ENCODE measurements around the gene SAPCD1. TPM values are rescaled to one million over a fixed set of nuclear protein-coding genes. Genes with fewer than 3 reads are reported as not detected.
A peak's percentile ranks its signal among the peaks of the same experiment; 100 is the strongest.

SAPCD1 gene
- total and polyA plus RNA-seq, 4 donors, result 1.3 to 6.3 (median 3.1) TPM

GRCh38 chr6:31785475-31785874 lies 23.0 kb downstream of the SAPCD1 start:
- no peaks in the 10 kb centered on the region for H3K27me3 ChIP-seq (ENCODE audit: control insufficient read depth in 3 of 3, insufficient read depth in 3 of 3, low read length in 2 of 3)
- no peak overlapping the region for H3K27ac ChIP-seq (ENCODE audit: low read depth in 1 of 2, low read length in 1 of 2)
- TF ChIP-seq CTCF (IDR thresholded peaks at IDR 0.05; ENCODE audit: control extremely low read depth, extremely low read depth), result no peak
- WGBS, 2 donors, result 96 to 100% methylated on average over 11 of the region's 11 CpGs
- H3K4me3 ChIP-seq, result no peak overlapping the region
- DNase-seq (no peak), ATAC-seq (ENCODE audit: insufficient read depth, low FRiP score) (no peak)
- no peaks in the 10 kb centered on the region for H3K9me3 ChIP-seq (ENCODE audit: control insufficient read depth in 4 of 4, insufficient read depth in 3 of 4, low read length in 3 of 4)
- no peak overlapping the region for H3K9ac ChIP-seq (ENCODE audit: insufficient read depth in 1 of 2, low read length in 2 of 2)
- H3K4me1 ChIP-seq (ENCODE audit: control insufficient read depth in 5 of 5, insufficient read depth in 5 of 5, low read length in 5 of 5), result no peaks in the 10 kb centered on the region
- H3K36me3 ChIP-seq (ENCODE audit: control insufficient read depth in 4 of 4, insufficient read depth in 4 of 4, low read length in 4 of 4), result peaks cover 2 to 45% (median 20%) of the 10 kb centered on the region in 4 donors

GRCh38 chr6:31791324-31792089 lies 29.1 kb downstream of the SAPCD1 start:
- peak overlapping the region in 1 of 2 donors; percentile 26 for H3K27ac ChIP-seq (ENCODE audit: low read depth in 1 of 2, low read length in 1 of 2)
- H3K9me3 ChIP-seq (ENCODE audit: control insufficient read depth in 4 of 4, insufficient read depth in 3 of 4, low read length in 3 of 4), result no peaks in the 10 kb centered on the region
- 71 to 75% methylated on average over 12 of the region's 12 CpGs for WGBS, 2 donors
- peaks cover 4 to 15% (median 7%) of the 10 kb centered on the region in 4 donors for H3K36me3 ChIP-seq (ENCODE audit: control insufficient read depth in 4 of 4, insufficient read depth in 4 of 4, low read length in 4 of 4)
- peaks cover 0 to 13% (median 5%) of the 10 kb centered on the region in 5 donors for H3K4me1 ChIP-seq (ENCODE audit: control insufficient read depth in 5 of 5, insufficient read depth in 5 of 5, low read length in 5 of 5)
- no peak overlapping the region for H3K9ac ChIP-seq (ENCODE audit: insufficient read depth in 1 of 2, low read length in 2 of 2)
- DNase-seq (peak; percentile 68 to 76 (median 70)), ATAC-seq (ENCODE audit: insufficient read depth, low FRiP score) (no peak)
- peak; percentile 21 for TF ChIP-seq CTCF (IDR thresholded peaks at IDR 0.05; ENCODE audit: control extremely low read depth, extremely low read depth)
- H3K4me3 ChIP-seq, result no peak overlapping the region
- no peaks in the 10 kb centered on the region for H3K27me3 ChIP-seq (ENCODE audit: control insufficient read depth in 3 of 3, insufficient read depth in 3 of 3, low read length in 2 of 3)

- WGBS, 2 donors, result 86 to 91% methylated on average over 3 of the region's 3 CpGs
- TF ChIP-seq CTCF (IDR thresholded peaks at IDR 0.05; ENCODE audit: control extremely low read depth, extremely low read depth), result no peak
Observed at GRCh38 chr6:31792090-31792374, 29.6 kb downstream of the SAPCD1 start.

More at GRCh38 chr6:31792090-31792374, 29.6 kb downstream of the SAPCD1 start:
- H3K36me3 ChIP-seq (ENCODE audit: control insufficient read depth in 4 of 4, insufficient read depth in 4 of 4, low read length in 4 of 4), result peaks cover 4 to 15% (median 9%) of the 10 kb centered on the region in 4 donors
- no peak for DNase-seq
- H3K27me3 ChIP-seq (ENCODE audit: control insufficient read depth in 3 of 3, insufficient read depth in 3 of 3, low read length in 2 of 3), result no peaks in the 10 kb centered on the region
- H3K4me3 ChIP-seq, result no peak overlapping the region
- no peaks in the 10 kb centered on the region for H3K9me3 ChIP-seq (ENCODE audit: control insufficient read depth in 4 of 4, insufficient read depth in 3 of 4, low read length in 3 of 4)
- H3K27ac ChIP-seq (ENCODE audit: low read depth in 1 of 2, low read length in 1 of 2), result no peak overlapping the region
- H3K4me1 ChIP-seq (ENCODE audit: control insufficient read depth in 5 of 5, insufficient read depth in 5 of 5, low read length in 5 of 5), result peaks cover 0 to 13% (median 5%) of the 10 kb centered on the region in 5 donors
- H3K9ac ChIP-seq (ENCODE audit: insufficient read depth in 1 of 2, low read length in 2 of 2), result no peak overlapping the region
- ATAC-seq (ENCODE audit: insufficient read depth, low FRiP score), result no peak

All from lung (tissue), 12 donors.